ENCODE data around the gene MYEOV. TPM values are rescaled to one million over a fixed set of nuclear protein-coding genes. Genes with fewer than 3 reads are reported as not detected.

MYEOV gene
- total RNA-seq, 2 experiments from 2014 or later, result not detected

- ATAC-seq (no peak), DNase-seq (peak; percentile 27)
- CTCF ChIA-PET, result no interaction called here
- Mint-ChIP-seq H3K4me3 (no peak overlapping the region), H3K4me1 (peaks cover 3% of the 10 kb centered on the region), H3K27me3 (peaks cover 8% of the 10 kb centered on the region), H3K36me3 (no peaks in the 10 kb centered on the region), H3K9me3 (ENCODE audit: low read depth) (peaks cover 3% of the 10 kb centered on the region), H3K27ac (no peak overlapping the region)
Observed at GRCh38 chr11:69343401-69344321, 49.7 kb downstream of the MYEOV start.

- DNase-seq (peak; percentile 30), ATAC-seq (no peak)
- Mint-ChIP-seq H3K9me3 (ENCODE audit: low read depth) (peaks cover 3% of the 10 kb centered on the region), H3K4me3 (no peak overlapping the region), H3K27me3 (peaks cover 8% of the 10 kb centered on the region), H3K4me1 (no peaks in the 10 kb centered on the region), H3K36me3 (no peaks in the 10 kb centered on the region), H3K27ac (no peak overlapping the region)
- CTCF ChIA-PET, result interaction anchor here (0.7 kb wide), 1 partner anchor 33 kb away, joined by 3 read pairs; no protein-coding TSS in a partner anchor
Observed at GRCh38 chr11:69344570-69345145, 50.7 kb downstream of the MYEOV start.

Other genes with a start within 250 kb of the MYEOV start
- gene TPCN2, start 245.2 kb upstream of the MYEOV start, total RNA-seq, result 10 to 100 TPM; 15.3 to 20.6 TPM
- under 1 TPM; 0.26 to 0.56 TPM for gene SMIM38, start 138.2 kb upstream of the MYEOV start, total RNA-seq
- gene LINC01488, start 187.5 kb downstream of the MYEOV start, total RNA-seq, result not detected